AG04450 (cell line): Measurements from ENCODE around the gene JDP2. TPM values are rescaled to one million over a fixed set of nuclear protein-coding genes. Genes with fewer than 3 reads are reported as not detected.

Experiments
- CTCF ChIA-PET: fragments of 300-600, 350-600 bp; formaldehyde crosslinking; extraction: SDS; loops from one replicate; lab custom pipeline; 2022; ENCODE audit warnings: antibody characterized with exemption, inconsistent platforms; lab: Charles Lee
- POLR2A ChIA-PET: fragments of 350-600 bp; formaldehyde crosslinking; extraction: SDS; loops from one replicate; lab custom pipeline; 2021; ENCODE audit warnings: antibody characterized with exemption, inconsistent platforms; lab: Yijun Ruan, JAX
- DNase-seq: peaks from one replicate; pipeline ENCODE4 v3.0.0-alpha.2; 2011; ENCODE audit warnings: low read depth, low spot score
- H3K27ac ChIP-seq: one replicate; pipeline ENCODE4 v1.5.1; 2012; ENCODE audit warnings: low read depth, low read length, control low read depth
- H3K27me3 ChIP-seq: one replicate; pipeline ENCODE4 v1.6.0; 2012; ENCODE audit warnings: low read length; ENCODE audit not compliant: control insufficient read depth, insufficient read depth
- H3K4me3 ChIP-seq: 2 replicates; pipeline ENCODE4 v1.5.1; 2011; ENCODE audit warnings: mild to moderate bottlenecking, low read depth, low read length, control low read depth
- H3K9me3 ChIP-seq: 2 replicates; pipeline ENCODE4 v1.5.1; 2012; ENCODE audit warnings: low read length; ENCODE audit not compliant: control insufficient read depth, insufficient read depth
- CTCF ChIP-seq: IDR thresholded peaks from 2 replicates; pipeline ENCODE4 v1.5.1; 2011; ENCODE audit warnings: low read depth, low read length, control low read depth, inconsistent platforms
- polyA plus RNA-seq: library from polyadenylated mRNA; depleted of rRNA; stranded (reverse); fragments of >200 nt; gene quantifications from 2 replicates; pipeline ENCODE4 v1.2.3, GENCODE V29; 2011

Gene JDP2
- polyA plus RNA-seq, 1 experiment: 49.1 TPM

GRCh38 chr14:75492832-75493591 is 65.2 kb downstream of the JDP2 start:
- no peak for DNase-seq
- Histone ChIP-seq H3K27me3 (peaks cover 6% of the 10 kb centered on the region), H3K27ac (no peak overlapping the region), H3K4me3 (no peak overlapping the region), H3K9me3 (no peaks in the 10 kb centered on the region)
- no peak for TF ChIP-seq CTCF
- ChIA-PET POLR2A (no interaction called here), CTCF (interaction anchor here (0.7 to 3.1 kb wide), 2 partner anchors 185 to 354 kb away, joined by 3 to 12 read pairs; no protein-coding TSS in a partner anchor)

GRCh38 chr14:75493592-75494087 is 65.8 kb downstream of the JDP2 start:
- TF ChIP-seq CTCF: no peak
- Histone ChIP-seq H3K9me3 (no peaks in the 10 kb centered on the region), H3K4me3 (no peak overlapping the region), H3K27me3 (peaks cover 6% of the 10 kb centered on the region), H3K27ac (no peak overlapping the region)
- ChIA-PET CTCF (interaction anchor here (0.7 kb wide), 1 partner anchor 355 kb away, joined by 3 read pairs; no protein-coding TSS in a partner anchor), POLR2A (no interaction called here)
- no peak for DNase-seq

DNA sequence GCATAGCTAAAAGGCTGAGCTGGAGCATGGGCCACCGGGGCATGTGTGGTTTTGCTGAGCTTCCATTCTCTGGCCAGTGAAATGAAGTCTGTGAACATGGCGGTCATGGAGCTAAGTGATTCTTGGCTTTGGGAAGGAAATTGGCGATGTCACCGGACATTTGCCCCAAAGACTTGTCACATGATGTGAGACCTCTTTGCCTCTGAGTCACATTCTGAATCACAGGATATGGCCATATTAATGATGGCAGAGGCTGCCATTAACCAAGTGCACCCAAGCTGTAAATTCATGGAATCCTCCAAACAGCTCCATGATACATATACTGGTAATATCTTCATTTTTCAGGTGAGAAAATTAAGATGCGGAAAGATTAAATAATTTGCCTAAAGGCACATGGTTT is 67.1 kb downstream of the JDP2 start:
- TF ChIP-seq CTCF: no peak
- Histone ChIP-seq H3K27ac (no peak overlapping the region), H3K9me3 (no peaks in the 10 kb centered on the region), H3K27me3 (peaks cover 6% of the 10 kb centered on the region), H3K4me3 (no peak overlapping the region)
- ChIA-PET CTCF (interaction anchor here (0.7 to 2.1 kb wide), 2 partner anchors 49 to 66 kb away, joined by 3 to 9 read pairs; no protein-coding TSS in a partner anchor), POLR2A (no interaction called here)
- no peak for DNase-seq

GRCh38 chr14:75495399-75495798 is 67.6 kb downstream of the JDP2 start:
- DNase-seq: no peak
- CTCF ChIA-PET: interaction anchor here (0.9 to 2.1 kb wide), 2 partner anchors 66 to 187 kb away, joined by 4 to 9 read pairs; no protein-coding TSS in a partner anchor

More at GRCh38 chr14:75495399-75495798, 67.6 kb downstream of the JDP2 start:
- no peak for TF ChIP-seq CTCF
- Histone ChIP-seq H3K27ac (no peak overlapping the region), H3K9me3 (no peaks in the 10 kb centered on the region), H3K4me3 (no peak overlapping the region), H3K27me3 (peaks cover 6% of the 10 kb centered on the region)
- POLR2A ChIA-PET: interaction anchor here (0.6 kb wide), 1 partner anchor 20 kb away, joined by 5 read pairs; no protein-coding TSS in a partner anchor
